Stimulated activated CD4-positive, alpha-beta T cell treated with anti-CD3 and anti-CD28 coated beads, Interleukin-1b, Interleukin-23, amount 100 ng/mL, for 24 hours (primary cell): ENCODE measurements around the gene HBB.

Experiments used
- DNase-seq, 4 experiments: peaks; one replicate each; pipeline ENCODE4 v3.0.0-alpha.2; 2020; ENCODE audit warnings: low read depth in 4 of 4, low spot score in 1 of 4

Gene HBB

GRCh38 chr11:5247472-5248192 is 20.8 kb upstream of the HBB start:
- no peak for DNase-seq

GRCh38 chr11:5246772-5247471 is 20.1 kb upstream of the HBB start:
- DNase-seq = no peak

GRCh38 chr11:5245155-5245554 is 18.3 kb upstream of the HBB start:
- DNase-seq = no peak

- no peak for DNase-seq
Measured at GRCh38 chr11:5243816-5244180, 16.9 kb upstream of the HBB start.

- DNase-seq = no peak
Measured at GRCh38 chr11:5242933-5243815, 16.3 kb upstream of the HBB start.

GRCh38 chr11:5242208-5242607 is 15.3 kb upstream of the HBB start:
- DNase-seq = no peak

- DNase-seq = no peak
Measured at GRCh38 chr11:5241458-5241857, 14.6 kb upstream of the HBB start.

- DNase-seq = no peak
Measured at GRCh38 chr11:5240458-5240857, 13.6 kb upstream of the HBB start.

GRCh38 chr11:5240056-5240455 is 13.2 kb upstream of the HBB start:
- no peak for DNase-seq

- no peak for DNase-seq
Measured at GRCh38 chr11:5239046-5239445, 12.2 kb upstream of the HBB start.

GRCh38 chr11:5238486-5238885 is 11.6 kb upstream of the HBB start:
- DNase-seq = no peak

- no peak for DNase-seq
Measured at GRCh38 chr11:5237420-5237819, 10.5 kb upstream of the HBB start.

GRCh38 chr11:5235364-5236095 is 8.7 kb upstream of the HBB start:
- DNase-seq = no peak

GRCh38 chr11:5234381-5234834 is 7.5 kb upstream of the HBB start, which contains the start of gene HBD:
HBD (minus strand) TSS chr11:5234483; CDS start chr11:5234433, 50 bp downstream.
- no peak for DNase-seq

GRCh38 chr11:5233307-5233706 is 6.4 kb upstream of the HBB start:
- no peak for DNase-seq

GRCh38 chr11:5232821-5233220 is 6.0 kb upstream of the HBB start:
- DNase-seq = no peak

GRCh38 chr11:5232176-5232575 is 5.3 kb upstream of the HBB start:
- no peak for DNase-seq

- DNase-seq = no peak
Measured at GRCh38 chr11:5231111-5231510, 4.2 kb upstream of the HBB start.

- no peak for DNase-seq
Measured at GRCh38 chr11:5230266-5230665, 3.4 kb upstream of the HBB start.

- DNase-seq = no peak
Measured at GRCh38 chr11:5229796-5230195, 2.9 kb upstream of the HBB start.

GRCh38 chr11:5229356-5229755 is 2.5 kb upstream of the HBB start:
- no peak for DNase-seq
